Measurements from ENCODE around the gene CNN2. TPM values are rescaled to one million over a fixed set of nuclear protein-coding genes. Genes with fewer than 3 reads are reported as not detected.

Gene CNN2
- total RNA-seq, 4 donors from 2014 or later, result 2.2 to 10.1 (median 4.1) TPM

GRCh38 chr19:988081-988480 is 38.3 kb upstream of the CNN2 start:
- H3K36me3 ChIP-seq, result peaks cover 0 to 33% of the 10 kb centered on the region in 2 donors
- ATAC-seq, result no peak
- intact Hi-C loops (cut with DNase I; ENCODE audit: low total_unique reads), result no loop called here
- no peak overlapping the region for H3K4me3 ChIP-seq
- H3K4me1 ChIP-seq, result peaks cover 14 to 16% of the 10 kb centered on the region in 2 donors
- in situ Hi-C loops (cut with MboI; ENCODE audit: low sequenced_read_pairs in 4 of 4), result loop anchor here in 2 of 4 donors (10.0 to 25.0 kb wide), 2 partner anchors 126 to 213 kb away; partner anchors contain the start of genes CFD (in 1 of the 2) and ELANE (in 1 of the 2)
- H3K27ac ChIP-seq, result no peak overlapping the region
- TF ChIP-seq CTCF (IDR thresholded peaks at IDR 0.05 in 4 of 5, conservative IDR thresholded peaks at IDR 0.05 in 1 of 5) (no peak), POLR2A (IDR thresholded peaks at IDR 0.05) (no peak)
- no peak for DNase-seq
- H3K9me3 ChIP-seq, result no peaks in the 10 kb centered on the region
- no peaks in the 10 kb centered on the region for H3K27me3 ChIP-seq

GRCh38 chr19:988510-988909 is 37.9 kb upstream of the CNN2 start:
- intact Hi-C loops (cut with DNase I; ENCODE audit: low total_unique reads), result no loop called here
- Histone ChIP-seq H3K36me3 (peaks cover 0 to 37% of the 10 kb centered on the region in 2 donors), H3K4me3 (no peak overlapping the region)

GRCh38 chr19:989381-990081 is 36.9 kb upstream of the CNN2 start:
- DNase-seq, result no peak
- ATAC-seq, result no peak
- in situ Hi-C loops (cut with MboI; ENCODE audit: low sequenced_read_pairs in 4 of 4) (loop anchor here in 2 of 4 donors (10.0 to 25.0 kb wide), 2 partner anchors 127 to 215 kb away; partner anchors contain the start of genes CFD (in 1 of the 2) and ELANE (in 1 of the 2)), intact Hi-C loops (cut with DNase I; ENCODE audit: low total_unique reads) (no loop called here)
- Histone ChIP-seq H3K9me3 (no peaks in the 10 kb centered on the region), H3K4me1 (peaks cover 7% of the 10 kb centered on the region in 2 donors), H3K36me3 (peaks cover 0 to 38% of the 10 kb centered on the region in 2 donors), H3K27ac (no peak overlapping the region), H3K4me3 (no peak overlapping the region), H3K27me3 (no peaks in the 10 kb centered on the region)
- TF ChIP-seq POLR2A (IDR thresholded peaks at IDR 0.05) (no peak), CTCF (IDR thresholded peaks at IDR 0.05 in 4 of 5, conservative IDR thresholded peaks at IDR 0.05 in 1 of 5) (no peak)

More at GRCh38 chr19:988510-988909, 37.9 kb upstream of the CNN2 start:
- peaks cover 11 to 12% of the 10 kb centered on the region in 2 donors for H3K4me1 ChIP-seq
- H3K27ac ChIP-seq, result no peak overlapping the region
- no peaks in the 10 kb centered on the region for H3K9me3 ChIP-seq
- H3K27me3 ChIP-seq, result no peaks in the 10 kb centered on the region
- TF ChIP-seq CTCF (IDR thresholded peaks at IDR 0.05 in 4 of 5, conservative IDR thresholded peaks at IDR 0.05 in 1 of 5), result no peak
- TF ChIP-seq POLR2A (IDR thresholded peaks at IDR 0.05), result no peak
- ATAC-seq (no peak), DNase-seq (no peak)
- in situ Hi-C loops (cut with MboI; ENCODE audit: low sequenced_read_pairs in 4 of 4), result loop anchor here in 2 of 4 donors (10.0 to 25.0 kb wide), 2 partner anchors 126 to 214 kb away; partner anchors contain the start of genes CFD (in 1 of the 2) and ELANE (in 1 of the 2)

- Histone ChIP-seq H3K4me3 (no peak overlapping the region), H3K27ac (no peak overlapping the region), H3K4me1 (peaks cover under 1 to 1% of the 10 kb centered on the region in 2 donors), H3K27me3 (no peaks in the 10 kb centered on the region), H3K9me3 (no peaks in the 10 kb centered on the region), H3K36me3 (peaks cover 0 to 38% of the 10 kb centered on the region in 2 donors)
- TF ChIP-seq POLR2A (IDR thresholded peaks at IDR 0.05), result no peak
- no peak for TF ChIP-seq CTCF (IDR thresholded peaks at IDR 0.05 in 4 of 5, conservative IDR thresholded peaks at IDR 0.05 in 1 of 5)
- intact Hi-C loops (cut with DNase I; ENCODE audit: low total_unique reads), result no loop called here
- in situ Hi-C loops (cut with MboI; ENCODE audit: low sequenced_read_pairs in 4 of 4), result loop anchor here in 1 of 4 donors (25.0 kb wide), 1 partner anchor 128 kb away; the partner anchor contains the start of genes CFD and ELANE
- DNase-seq (no peak), ATAC-seq (no peak)
These were observed 36.3 kb upstream of the CNN2 start for GRCh38 chr19:990119-990571.

Measured in gastrocnemius medialis (tissue), 4 donors.